Central memory CD4-positive, alpha-beta T cell (primary cell): ENCODE results near the gene SLC2A6.

Experiments used
- DNase-seq: peaks from one replicate; pipeline ENCODE4 v3.0.0; 2022

The SLC2A6 gene

DNA sequence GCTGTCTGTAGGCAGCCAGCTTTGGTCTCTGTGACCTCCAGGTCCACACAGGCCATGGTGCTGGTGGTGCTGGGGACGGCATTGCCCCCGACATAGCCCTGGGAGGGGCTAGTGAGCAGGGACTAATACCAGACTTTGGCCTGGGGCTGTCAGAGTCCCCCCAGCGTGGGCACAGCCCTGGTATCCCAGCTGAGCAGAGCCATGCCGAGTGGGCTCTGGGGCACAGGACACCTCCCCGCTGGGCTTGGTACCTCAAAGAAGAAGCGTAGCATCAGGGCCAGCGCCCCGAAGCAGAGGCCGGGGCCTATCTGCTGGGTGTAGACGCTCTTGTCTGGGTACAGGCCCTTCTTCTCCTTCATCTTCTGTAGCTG lies 36.3 kb upstream of the SLC2A6 start:
- no peak for DNase-seq

DNA sequence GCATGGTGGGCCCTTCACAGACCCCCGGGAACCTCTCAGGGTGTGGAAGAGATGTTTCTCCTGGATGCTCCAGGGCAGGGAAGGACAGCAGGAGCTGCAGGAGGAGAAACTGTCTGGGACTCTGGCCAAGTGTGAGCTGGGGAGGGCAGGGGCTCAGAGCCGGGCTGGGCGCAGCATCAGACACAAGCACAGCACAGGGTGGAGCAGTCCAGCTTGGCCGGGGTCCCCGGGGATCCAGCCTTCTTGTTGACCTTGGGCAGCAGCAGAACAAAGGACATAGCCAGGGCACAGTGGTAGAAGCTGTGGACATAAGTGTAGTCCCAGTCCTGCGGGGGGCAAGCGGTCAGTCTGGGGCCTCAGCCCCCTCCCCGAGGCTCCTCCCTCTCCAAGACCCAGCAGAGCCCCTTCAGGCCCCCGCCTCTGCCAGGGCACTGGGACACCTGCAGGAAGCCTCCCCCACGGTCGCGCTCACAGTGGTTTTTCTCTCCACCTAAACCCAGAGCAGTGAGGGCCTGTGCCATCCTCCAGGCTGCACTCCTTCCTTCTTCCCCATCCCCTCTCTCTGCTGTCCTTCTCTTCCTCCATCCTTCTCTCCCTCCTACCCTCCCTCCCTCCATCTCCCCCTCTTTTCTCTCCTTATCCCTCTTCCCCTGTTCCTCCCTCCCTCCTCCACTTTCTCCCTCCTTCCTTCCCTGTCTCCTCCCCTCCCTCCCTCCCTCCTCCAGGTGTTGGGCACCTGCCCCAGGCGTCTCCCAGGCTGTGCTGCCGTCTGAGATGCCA lies 35.8 kb upstream of the SLC2A6 start:
- DNase-seq, result no peak

DNA sequence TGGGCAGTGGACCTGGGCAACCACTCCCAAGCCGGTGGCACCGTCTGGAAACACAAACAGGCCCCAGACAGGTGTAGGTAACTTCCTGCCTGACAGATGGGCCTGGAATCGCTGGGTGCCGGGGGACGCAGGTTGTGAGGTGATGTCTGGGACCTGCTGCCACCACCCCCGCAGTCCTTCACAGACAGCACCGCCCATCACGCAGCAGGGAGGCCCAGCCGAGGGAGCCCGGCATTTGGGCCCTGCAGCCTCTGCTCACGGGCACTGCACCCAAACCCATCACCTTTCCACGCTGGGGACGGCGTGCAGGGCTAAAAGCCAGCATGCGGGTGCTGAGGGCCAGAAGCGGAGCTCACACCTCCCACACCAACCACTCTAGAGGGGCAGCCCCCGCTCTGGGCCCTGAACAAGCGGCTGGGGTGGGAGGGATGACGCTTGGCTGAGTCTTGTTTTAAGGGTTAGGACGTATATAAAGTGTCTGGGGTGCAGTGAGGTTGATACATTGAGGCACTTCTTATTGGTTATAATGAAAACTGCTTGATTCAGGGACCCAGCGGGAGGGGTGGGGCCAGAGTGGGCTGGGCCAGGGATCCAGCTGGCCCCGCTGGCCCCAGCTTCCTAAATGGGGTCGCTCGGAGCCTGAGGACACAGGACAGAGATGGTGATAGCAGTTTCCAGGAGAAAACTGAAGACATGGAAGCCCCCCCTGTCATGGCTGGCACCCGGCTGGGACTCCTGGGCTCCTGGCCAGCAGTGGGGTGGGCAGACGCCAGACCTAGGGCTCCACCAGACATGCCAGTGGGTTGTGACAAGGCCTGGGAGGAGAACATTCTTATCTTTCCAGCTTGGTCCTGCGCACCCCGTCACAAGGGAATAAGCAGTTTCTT lies 34.6 kb upstream of the SLC2A6 start:
- DNase-seq, result no peak

DNA sequence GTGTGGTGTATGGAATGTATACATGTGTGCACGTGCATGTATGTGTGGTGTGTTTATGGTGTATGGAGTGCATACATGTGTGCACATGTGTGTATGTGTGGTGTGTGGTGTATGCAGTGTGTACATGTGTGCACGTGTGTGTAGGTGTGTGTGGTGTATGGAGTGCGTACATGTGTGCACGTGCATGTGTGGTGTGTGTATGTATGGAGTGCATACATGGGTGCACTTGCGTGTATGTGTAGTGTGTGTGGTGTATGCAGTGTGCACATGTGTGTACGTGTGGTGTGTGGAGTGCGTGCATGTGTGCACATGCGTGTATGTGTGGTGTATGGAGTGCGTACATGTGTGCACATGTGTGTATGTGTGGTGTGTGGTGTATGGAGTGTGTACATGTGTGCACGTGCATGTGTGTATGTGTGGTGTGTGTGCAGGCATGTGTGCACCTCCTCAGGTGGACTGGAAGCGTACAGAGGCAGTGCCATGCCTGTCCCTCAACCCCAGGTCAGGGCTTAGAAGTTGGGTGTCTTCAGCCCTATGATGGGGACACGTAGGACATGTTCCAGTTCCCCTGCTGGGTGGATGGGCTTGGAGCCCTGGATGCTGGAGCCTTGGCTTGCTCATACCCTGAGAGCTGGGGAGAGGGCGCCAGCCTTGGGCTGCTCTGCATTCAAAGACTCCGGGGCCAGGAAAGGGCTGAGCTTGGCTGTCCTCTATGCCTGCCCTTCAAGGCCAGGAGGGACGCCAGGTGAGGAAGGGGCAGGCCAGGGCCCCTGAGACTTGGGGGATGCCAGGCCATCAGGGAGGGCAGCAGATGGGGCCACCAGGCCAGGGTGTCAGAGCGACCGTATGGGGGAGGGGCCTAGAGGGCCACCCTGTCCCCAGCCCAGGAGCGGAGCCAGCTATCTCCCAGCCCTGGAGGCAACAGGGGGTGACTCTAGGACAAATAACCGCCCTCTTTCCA lies 33.6 kb upstream of the SLC2A6 start:
- no peak for DNase-seq

DNA sequence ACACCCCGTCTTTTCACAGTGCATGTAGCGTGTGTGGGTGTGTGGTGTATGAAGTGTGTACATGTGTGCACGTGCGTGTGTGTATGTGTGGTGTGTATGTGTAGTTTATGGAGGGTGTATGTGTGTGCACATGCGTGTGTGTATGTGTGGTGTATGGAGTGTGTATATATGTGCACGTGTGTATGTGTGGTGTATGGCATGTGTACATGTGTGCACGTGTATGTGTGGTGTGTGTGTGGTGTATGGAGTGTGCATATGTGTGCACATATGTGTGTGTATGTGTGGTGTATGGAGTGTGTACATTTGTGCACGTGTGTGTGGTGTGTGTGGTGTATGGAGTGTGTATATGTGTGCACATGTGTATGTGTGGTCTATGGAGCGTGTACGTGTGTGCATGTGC lies 32.7 kb upstream of the SLC2A6 start:
- DNase-seq, result no peak

DNA sequence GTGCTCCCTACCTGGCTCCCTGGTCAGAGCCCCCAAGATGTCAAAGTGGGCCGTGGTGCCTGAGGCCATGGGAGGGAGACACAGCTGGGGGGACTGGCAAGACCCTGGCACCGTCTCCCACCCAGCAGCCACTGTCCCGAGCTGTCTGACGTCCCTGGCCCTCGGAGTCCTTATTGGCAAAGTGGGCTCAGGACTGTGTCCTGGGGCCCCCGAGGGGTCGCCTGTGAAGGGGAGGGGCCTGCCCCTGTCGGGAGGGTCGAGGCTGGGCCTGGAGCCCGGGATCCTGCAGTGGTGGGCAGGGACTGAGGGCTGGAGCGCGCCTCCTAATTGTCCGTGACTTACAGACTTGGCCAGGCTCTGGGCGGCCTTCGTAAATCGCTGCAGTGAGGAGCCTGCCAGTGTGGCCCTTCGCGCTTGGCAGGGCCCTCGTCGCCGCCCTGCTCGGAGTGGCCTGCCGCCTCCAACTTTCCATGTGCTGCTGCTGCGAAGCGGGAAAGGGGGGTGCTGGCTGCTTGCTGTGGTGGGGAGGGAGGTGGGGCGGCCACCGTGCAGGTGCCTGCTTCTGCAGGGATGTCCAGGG lies 32.1 kb upstream of the SLC2A6 start:
- no peak for DNase-seq

DNA sequence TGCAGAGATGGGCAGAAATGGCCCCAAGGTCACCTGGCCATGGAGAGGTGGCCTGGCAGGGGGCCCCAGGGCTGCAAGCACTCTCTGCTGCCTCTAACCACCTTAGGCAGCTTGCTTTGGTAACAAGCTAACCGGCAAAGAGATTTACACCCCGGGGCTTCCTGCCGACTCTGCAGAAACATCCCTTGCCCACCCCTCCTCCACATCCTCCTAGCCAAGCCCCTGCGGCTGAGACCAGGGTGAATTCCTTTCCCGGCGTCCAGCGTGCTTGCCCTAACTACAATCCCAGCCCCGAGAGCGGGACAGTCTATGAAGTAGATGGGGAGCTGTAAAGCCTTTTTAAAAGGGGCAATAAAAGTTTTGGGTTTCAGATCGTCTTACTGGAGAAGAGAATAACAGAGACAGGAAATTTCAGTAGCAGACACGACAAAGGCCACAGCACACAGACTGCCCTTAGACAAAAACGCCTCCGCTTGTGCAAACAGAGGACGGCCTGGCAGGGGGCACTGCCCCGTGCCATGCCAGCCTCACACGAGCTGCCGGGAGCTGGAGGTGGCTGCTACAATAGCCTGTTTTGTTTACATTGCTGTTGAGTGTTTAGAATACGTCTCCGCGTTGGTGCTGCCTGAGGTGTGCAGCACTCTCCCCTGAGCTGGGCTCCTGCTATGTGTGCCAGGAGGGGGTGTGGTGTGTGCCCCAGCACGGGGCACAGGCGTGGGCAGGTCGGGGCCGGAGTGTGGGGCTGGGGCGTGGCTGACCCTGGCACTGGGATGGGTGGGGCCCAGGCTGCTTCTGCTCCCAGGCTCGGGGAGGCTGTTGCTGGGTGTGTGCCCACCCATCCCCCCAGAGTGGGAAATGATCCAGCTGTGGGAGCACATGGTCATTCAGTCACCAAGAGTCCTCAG lies 30.5 kb upstream of the SLC2A6 start:
- no peak for DNase-seq

DNA sequence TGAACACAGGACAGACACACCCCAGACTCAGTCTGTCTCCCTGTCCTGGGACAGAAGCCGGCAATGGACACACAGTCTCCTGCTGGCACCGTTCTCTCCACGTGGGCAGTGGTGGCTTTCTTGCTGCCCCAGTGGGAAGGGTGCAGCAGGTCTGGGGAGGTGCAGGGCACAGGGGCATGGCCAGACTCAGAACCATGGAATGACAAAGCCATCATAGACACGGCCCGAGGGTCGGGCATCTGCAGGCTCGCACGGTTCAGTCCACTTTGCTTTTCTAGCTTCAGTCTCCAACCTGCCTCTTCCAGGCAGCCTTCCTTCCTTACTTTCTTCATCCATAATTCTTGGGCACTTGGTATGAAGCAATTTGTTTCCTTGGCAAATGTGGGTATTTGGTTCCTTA lies 29.1 kb upstream of the SLC2A6 start:
- DNase-seq, result no peak

DNA sequence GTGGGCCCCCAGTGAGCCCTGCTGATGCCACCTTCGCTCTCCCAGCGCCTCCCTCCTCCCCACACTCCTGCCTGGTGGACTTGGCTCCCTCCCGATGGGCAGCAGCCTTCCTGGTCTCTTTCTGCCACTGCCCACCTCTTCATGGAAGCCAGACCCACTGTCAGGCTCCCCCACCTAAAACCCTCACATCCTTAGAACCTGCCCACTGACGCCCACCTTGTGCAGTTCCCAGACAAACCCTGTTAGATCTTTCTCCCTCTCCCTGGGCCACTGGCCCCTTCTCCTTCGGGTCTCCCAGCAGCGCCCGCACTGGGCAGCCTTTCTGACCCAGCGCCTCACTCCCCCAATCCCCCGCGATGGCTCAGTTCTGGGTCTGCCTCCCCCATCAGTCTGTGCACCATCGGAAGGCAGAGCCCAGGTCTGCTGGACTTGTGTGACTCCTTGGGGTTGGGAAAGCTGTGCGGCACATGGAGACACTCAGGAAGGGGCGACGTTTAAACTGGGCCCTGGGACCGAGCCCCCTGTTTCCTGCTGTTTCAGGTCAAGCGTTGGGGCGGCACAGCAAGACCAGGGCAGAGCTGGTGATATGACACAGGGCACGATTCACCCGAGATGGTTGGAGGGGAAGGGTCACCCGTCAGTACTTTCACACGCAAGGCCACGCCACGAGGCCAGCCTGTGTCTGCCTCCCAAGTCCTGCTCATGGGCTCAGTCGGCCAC lies 28.5 kb upstream of the SLC2A6 start:
- DNase-seq, result no peak

DNA sequence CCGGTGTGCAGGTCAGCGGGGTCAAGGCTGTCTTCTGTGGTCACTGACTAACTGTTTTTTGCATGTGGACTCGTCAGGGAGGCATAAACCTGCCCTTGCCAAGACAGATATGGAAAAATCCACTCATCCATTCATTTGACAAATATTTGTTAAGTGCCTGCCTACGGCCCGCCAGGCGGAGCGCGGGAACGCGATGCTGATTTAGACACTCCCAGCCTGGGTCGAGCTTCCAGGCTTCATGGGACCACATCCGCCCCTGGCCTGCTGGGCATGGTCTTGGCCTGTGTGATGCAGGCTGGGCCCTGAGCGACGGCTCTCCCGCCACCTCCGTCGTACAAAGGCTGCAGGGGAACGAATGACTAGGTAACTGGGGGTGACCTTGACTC lies 27.7 kb upstream of the SLC2A6 start:
- DNase-seq, result no peak

DNA sequence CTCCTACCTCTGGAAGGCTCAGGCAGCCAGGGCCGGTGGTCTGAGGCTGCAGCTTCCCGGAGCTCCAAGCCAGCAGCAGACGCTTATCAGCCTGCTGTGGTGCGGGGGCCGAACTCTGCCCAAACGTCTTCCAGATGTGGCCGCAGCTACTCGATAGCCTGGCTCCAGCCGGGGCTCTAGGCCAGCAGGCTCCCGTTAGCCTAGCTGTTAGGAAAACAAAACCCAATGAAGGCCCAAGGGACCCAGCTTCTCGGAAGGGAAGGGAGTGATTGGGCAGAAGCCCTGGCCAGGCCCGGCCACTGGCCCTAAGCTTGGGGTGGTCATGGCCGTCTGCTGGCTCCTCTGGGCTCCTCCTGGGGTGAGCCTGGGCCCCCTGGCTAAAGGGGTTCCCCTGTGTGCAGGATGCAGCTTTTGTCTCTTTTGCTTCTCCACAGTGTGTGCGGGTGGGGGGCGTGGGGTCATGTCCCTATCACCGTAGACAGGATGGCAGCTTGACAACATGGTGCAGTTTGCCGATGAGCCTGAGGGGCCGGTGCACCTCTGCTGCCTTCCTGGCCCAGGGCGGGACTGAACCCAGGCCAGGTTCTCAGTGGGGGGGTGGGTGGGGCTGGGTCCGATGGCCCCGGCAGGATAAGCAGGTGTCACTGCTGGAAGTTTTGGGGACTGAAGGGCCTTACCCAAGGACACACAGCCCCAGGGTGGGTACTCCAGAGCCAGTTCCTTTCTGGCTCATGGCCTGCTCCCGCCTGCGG lies 27.2 kb upstream of the SLC2A6 start:
- no peak for DNase-seq

DNA sequence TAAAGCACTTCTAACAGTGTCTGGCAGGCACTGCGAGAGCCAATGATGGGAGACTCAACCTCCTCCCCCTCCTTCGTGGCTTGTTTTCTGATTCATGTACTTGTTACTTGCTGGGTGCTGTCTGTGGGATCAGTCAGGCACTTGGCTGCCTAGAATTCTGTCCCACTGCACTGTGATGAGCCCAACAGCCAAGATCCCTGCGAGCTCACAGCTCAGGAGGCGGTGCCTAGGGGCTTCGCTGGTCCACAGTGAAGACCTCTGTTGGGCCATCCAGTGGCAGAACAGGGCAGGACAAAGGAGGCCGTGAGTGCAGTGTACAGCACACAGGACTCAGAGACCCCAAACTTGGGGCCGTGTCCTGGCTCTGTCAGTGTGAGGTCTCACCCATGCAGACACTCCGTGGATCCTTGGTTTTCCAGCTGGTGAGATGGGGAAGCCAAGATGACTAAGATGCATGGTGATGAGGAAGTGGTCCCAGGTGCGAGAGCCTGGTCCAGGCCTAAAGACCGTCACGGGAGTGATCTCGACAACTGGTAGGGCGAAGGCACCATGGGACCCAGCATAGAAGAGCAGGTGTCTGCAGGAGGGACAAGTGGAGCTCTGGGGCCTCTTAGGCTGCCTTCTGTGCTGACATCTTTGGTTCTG lies 26.4 kb upstream of the SLC2A6 start:
- no peak for DNase-seq

DNA sequence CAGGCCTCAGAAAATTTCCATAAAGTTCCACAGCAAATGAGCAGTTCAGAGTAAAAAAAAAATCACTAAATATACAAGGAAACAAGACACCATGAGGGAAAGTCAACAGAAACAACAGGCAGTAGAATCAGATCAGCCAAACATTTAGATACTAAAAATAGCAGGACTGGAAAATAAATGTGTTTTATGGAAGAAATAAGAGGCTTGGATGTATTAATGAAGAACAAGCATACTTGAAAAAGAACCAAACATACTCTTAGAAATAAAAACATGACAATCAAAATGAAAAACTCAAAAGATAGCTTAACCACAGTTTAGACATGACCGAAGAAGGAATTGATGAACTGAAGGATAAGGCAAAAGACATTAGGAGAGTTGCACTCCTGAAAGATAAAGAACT lies 23.2 kb upstream of the SLC2A6 start:
- no peak for DNase-seq

DNA sequence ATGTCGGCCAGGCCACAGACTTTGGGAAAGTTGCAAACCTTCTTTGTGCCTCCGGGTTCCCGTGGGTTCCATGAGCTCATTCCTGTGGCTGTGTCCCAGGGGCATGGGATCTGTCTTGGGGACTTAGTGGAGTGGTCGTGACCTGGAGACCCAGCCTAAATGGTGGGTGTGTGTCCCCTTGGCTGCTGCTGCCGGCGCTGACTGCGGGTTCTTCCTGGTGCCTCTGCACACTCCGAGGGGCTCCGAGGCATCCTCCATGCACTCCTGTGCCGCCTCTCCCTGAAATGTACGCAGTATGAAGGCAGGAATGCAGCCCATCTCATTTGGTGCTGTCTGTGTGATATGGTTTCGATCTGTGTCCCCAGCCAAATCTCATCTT lies 21.0 kb upstream of the SLC2A6 start:
- DNase-seq, result no peak

DNA sequence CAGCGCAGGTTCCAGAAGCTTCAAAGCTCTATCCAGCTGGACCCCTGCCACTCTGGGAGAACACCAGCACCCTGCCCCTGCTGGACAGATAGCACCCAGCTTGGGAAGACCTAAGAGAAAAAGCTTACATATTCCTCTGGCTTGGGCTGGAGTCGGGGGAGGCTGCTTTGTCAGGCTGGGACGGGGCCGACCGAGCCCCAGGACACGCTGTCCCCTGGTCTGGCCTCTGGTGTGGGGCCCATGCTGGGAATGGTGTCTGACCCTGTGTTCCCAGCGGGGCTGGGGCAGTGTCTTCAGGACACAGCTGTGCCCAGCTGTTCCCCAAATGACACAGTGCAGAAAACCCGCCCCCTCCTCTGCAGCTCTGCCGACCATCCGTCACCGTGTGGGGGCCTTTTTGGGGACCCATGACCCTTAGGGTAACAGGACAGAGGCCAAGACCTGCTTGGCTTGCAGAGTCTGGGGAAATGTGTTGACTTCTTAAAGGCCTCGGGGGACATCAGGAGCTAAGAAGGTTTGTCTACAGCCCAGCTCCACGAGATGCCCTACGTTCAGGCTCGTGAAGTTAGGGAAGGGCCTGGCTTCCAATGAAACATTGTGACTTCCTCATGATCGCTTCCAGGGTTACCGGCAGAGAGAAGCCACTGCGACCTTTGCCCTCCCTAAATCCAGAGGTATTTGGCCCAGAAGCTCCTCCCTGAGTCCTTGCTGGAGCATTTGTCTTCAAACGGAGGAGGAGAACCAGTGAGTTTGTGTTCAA lies 20.4 kb upstream of the SLC2A6 start:
- DNase-seq, result no peak

DNA sequence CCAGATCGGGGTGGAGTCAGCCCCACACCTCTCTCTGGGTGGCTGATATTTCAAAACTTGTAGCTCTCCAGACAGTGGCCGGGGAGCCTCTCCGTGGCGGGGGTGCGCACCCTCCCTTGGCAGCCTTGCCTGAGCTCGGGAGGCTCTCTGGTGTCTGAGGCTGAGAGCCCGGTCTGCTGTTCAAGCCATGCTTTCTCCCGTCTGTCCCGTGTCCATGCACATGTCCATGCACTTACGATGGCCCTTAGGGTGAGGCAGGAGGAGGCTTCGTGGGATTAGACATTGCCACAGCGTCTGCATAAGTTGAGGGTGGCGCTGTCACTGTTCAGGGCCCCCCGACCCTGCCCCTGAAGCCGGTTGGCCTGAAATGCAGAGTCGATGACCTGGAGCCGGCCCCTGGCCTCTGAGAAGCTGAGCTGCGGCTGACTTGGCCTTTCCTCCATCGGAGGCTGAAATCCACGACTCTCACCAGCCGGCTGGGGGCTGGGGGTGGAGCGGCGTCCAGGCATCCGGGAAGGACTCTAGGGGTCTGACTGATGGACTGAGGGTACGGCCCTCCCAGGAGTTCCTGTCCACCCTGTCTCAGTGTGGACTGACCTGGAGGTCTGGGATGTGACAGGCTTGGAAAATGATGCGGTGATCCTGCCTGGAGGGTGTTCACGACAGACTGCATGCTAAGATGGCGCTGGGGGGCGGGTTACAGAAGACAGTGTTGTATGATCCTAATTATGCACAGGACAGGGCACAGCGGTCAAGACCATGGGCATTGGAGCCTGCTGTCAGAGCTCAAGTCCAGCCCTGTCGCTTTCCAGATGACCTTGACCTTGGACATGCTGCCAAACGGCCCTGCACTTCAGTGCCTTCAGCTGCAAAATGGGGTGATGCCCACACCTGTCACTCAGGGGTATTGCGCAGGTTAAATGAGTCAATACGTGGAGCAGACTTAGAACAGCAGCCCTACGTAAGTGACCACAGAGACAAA lies 18.3 kb upstream of the SLC2A6 start:
- no peak for DNase-seq
